Left cardiac atrium (tissue), 4 donors: Measurements from ENCODE around the gene ALKBH7. TPM values are rescaled to one million over a fixed set of nuclear protein-coding genes. Genes with fewer than 3 reads are reported as not detected.
"Not testable (repeated sequence)": the region's sequence is repeated elsewhere in the genome, so short reads cannot be mapped to it uniquely, and the experiment has no call there.

ENCODE experiments used
- ATAC-seq, 2 donors: fragments of 200-7000 bp; cut with Tn5 transposase; one replicate each; pipeline ENCODE4 v1.9.1; 2020; ENCODE audit warnings: mild to moderate bottlenecking in 2 of 2, moderate library complexity in 2 of 2
- DNase-seq: peaks from one replicate; pipeline ENCODE4 v3.0.0-alpha.2; 2020
- intact Hi-C, 2 donors: fragments of 100-400 bp; cut with DNase I; formaldehyde crosslinking; loops; one replicate each; pipeline versions ENCODE4 v1.14.1 to v1.15.1; 2022 to 2023
- long read RNA-seq: library from polyadenylated mRNA; unstranded; transcript quantifications from one replicate; pipeline ENCODE4 v2.0.0, GENCODE V29; 2021
- total RNA-seq, 2 donors: library from RNA; stranded (reverse); fragmentation: NEBNext Ultra II Directional; extraction: Animal tissue kit (Norgen Biotek cat#: 25700); gene quantifications; one replicate each; pipeline ENCODE4 v1.2.1, GENCODE V29; 2021
- donor health status: DM: no; HTN: yes; CAD: no.
- donor health status: DM: no; HTN: yes; CAD: no; lungs with severe emphysema.
- donor health status: DM: yes; HTN: yes; CAD: no.
- donor health status: Dilated cardiomyopathy.

The ALKBH7 gene, protein sequence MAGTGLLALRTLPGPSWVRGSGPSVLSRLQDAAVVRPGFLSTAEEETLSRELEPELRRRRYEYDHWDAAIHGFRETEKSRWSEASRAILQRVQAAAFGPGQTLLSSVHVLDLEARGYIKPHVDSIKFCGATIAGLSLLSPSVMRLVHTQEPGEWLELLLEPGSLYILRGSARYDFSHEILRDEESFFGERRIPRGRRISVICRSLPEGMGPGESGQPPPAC
- total RNA-seq, result 100 to 1,000 TPM in 1 of 2 donors, 10 to 100 TPM in 1; 93.7 to 107 TPM
- long read RNA-seq, transcript ALKBH7-201 (4 exons, 1,332 nt), result major isoform, 15 of 18 reads
- long read RNA-seq, partial matches to known transcripts, result 3 of 18 reads
- long read RNA-seq, other reads (novel, unspliced or antisense), result 0 of 18 reads

- ATAC-seq (peak; percentile 91 to 93), DNase-seq (peak; percentile 99)
- intact Hi-C loops, result loop anchor here in 1 of 2 donors (5.0 kb wide), 1 partner anchor 365 kb away; the partner anchor contains the start of genes GPR108 and TRIP10
Observed at GRCh38 chr19:6372594-6373095, at the start of gene ALKBH7. ALKBH7 (plus strand) TSS chr19:6372794; CDS start chr19:6372821, 27 bp downstream.

GRCh38 chr19:6324757-6325156, 47.8 kb upstream of the ALKBH7 start:
- ATAC-seq (no peak), DNase-seq (no peak)
- intact Hi-C loops, result no loop called here

- no peak for ATAC-seq
- intact Hi-C loops, result no loop called here
Observed at GRCh38 chr19:6325614-6326013, 47.0 kb upstream of the ALKBH7 start.

DNA sequence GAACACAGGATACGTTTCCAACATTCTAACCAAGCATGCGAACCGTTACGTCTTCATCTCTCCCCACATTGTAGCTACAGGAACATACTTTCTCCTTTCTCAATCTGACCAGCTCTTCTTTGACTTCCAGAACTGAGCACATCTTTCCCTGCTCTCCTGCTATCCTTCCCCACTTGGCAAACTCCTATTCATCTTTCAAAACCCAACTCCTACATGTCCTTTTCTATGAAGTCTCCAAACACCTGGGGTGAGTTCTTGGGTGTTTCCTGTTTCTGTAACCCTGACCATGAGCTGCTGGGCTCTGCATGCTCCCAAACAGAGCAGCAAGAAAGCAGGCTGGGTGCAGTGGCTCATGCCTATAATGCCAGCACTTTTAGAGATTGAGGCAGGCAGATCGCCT, 45.8 kb upstream of the ALKBH7 start:
- DNase-seq, result no peak
- no peak for ATAC-seq
- intact Hi-C loops, result no loop called here

More at GRCh38 chr19:6325614-6326013, 47.0 kb upstream of the ALKBH7 start:
- DNase-seq, result no peak

- DNase-seq (no peak), ATAC-seq (no peak)
- intact Hi-C loops, result no loop called here
Observed at GRCh38 chr19:6333439-6333838, 39.2 kb upstream of the ALKBH7 start, which contains the start of gene ACER1. ACER1 (minus strand) TSS chr19:6333612; CDS start chr19:6333551, 61 bp downstream.

DNA sequence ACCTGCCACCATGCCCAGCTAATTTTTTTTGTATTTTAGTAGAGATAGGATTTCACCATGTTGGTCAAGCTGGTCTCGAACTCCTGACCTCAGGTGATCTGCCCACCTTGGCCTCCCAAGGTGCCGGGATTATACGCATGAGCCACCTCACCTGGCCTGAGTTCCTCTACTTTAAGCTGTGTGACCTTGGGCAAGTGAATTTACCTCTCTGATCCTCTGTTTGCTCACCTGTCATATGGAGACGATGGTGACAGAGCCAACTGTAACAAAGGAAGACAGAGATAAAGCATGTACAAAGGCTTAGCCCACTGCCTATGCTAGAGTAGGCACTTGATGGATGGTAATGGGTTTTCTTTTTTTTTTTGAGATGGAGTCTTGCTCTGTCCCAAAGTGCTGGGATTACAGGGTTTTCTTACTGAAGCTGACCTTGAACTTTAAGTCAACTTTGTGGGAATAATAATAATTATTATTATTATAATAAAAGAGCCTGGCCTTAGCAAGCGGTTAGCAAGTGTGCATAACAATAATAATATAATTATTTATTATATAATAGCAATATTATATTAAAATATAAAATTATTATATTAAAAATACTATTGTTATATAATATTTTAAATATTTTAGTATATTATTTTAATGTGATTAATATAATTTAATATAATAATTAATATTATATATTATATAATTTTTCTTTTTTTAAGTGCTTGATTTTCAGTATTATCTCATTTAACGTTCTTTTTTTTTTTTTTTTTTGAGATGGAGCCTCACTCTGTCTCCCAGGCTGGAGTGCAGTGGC, 37.9 kb upstream of the ALKBH7 start:
- ATAC-seq, result no peak
- intact Hi-C loops, result no loop called here
- no peak for DNase-seq

- DNase-seq (no peak), ATAC-seq (no peak)
- intact Hi-C loops, result no loop called here
Observed at GRCh38 chr19:6340493-6341201, 31.9 kb upstream of the ALKBH7 start.

DNA sequence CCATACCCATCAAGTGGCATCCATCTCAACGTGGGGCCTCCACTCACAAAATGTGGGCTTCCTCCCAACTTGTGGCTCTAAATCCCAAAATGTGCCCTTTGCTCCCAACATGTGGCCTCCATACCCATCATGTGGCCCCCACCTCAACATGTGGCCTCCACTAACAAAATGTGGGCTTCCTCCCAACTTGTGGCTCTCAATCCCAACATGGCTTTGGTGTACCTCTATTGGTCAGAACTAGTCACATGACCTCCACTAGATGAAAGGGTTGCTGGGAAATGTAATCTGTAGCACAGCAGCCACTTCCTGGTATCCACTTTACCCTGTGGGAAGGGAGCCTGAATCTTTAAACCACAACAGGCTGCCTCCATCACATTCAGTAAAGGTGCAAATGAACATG, 29.1 kb upstream of the ALKBH7 start:
- no peak for ATAC-seq
- intact Hi-C loops, result no loop called here
- DNase-seq, result no peak

- intact Hi-C loops, DNase-seq, ATAC-seq: not testable (repeated sequence)
Observed at GRCh38 chr19:6349271-6349670, 23.3 kb upstream of the ALKBH7 start.

DNA sequence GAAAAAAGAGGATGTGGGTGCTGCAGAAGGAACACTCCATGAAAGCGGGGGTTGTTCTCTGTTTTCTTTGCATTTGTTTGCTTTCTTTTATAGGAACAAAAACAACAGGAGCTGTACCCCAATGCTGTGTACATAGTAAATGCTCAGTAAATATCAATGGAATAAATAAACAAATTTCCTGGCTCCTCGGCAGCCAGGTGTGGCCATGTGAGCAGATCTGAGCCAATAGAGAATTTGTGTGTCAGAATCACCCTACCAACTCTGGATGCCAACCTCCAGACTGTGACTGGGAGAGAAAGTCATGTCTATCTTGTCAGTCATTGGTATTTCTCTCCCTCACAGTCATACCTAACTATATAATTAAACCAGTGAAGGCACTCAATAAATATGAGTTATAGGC, 21.9 kb upstream of the ALKBH7 start:
- no peak for ATAC-seq
- intact Hi-C loops, result no loop called here

GRCh38 chr19:6352381-6353165, 20.0 kb upstream of the ALKBH7 start:
- ATAC-seq, result no peak
- no peak for DNase-seq
- intact Hi-C loops, result no loop called here

More for the DNA sequence above, 21.9 kb upstream of the ALKBH7 start:
- no peak for DNase-seq

- ATAC-seq, result no peak
Observed at GRCh38 chr19:6354098-6354674, 18.4 kb upstream of the ALKBH7 start.

DNA sequence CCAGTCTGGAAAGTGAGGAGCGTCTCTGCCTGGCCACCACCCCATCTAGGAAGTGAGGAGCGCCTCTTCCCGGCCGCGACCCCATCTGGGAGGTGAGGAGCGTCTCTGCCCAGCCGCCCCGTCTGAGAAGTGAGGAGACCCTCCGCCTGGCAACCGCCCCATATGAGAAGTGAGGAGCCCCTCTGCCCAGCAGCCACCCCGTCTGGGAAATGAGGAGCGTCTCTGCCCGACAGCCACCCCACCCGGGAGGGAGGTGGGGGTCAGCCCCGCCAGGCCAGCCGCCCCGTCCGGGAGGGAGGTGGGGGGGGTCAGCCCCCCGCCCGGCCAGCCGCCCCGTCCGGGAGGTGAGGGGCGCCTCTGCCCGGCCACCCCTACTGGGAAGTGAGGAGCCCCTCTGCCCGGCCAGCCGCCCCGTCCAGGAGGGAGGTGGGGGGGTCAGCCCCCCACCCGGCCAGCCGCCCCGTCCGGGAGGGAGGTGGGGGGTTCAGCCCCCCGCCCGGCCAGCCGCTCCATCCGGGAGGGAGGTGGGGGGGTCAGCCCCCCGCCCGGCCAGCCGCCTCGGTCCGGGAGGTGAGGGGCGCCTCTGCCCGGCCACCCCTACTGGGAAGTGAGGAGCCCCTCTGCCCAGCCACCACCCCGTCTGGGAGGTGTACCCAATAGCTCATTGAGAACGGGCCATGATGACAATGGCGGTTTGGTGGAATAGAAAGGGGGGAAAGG, 17.1 kb upstream of the ALKBH7 start:
- DNase-seq, result not testable (repeated sequence)

More at GRCh38 chr19:6354098-6354674, 18.4 kb upstream of the ALKBH7 start:
- intact Hi-C loops, result no loop called here
- DNase-seq, result no peak

GRCh38 chr19:6357174-6357573, 15.4 kb upstream of the ALKBH7 start:
- no peak for DNase-seq
- no peak for ATAC-seq
- intact Hi-C loops, result no loop called here

More for the DNA sequence above, 17.1 kb upstream of the ALKBH7 start:
- ATAC-seq, intact Hi-C loops: not testable (repeated sequence)

GRCh38 chr19:6358003-6358402, 14.6 kb upstream of the ALKBH7 start:
- ATAC-seq, result no peak

DNA sequence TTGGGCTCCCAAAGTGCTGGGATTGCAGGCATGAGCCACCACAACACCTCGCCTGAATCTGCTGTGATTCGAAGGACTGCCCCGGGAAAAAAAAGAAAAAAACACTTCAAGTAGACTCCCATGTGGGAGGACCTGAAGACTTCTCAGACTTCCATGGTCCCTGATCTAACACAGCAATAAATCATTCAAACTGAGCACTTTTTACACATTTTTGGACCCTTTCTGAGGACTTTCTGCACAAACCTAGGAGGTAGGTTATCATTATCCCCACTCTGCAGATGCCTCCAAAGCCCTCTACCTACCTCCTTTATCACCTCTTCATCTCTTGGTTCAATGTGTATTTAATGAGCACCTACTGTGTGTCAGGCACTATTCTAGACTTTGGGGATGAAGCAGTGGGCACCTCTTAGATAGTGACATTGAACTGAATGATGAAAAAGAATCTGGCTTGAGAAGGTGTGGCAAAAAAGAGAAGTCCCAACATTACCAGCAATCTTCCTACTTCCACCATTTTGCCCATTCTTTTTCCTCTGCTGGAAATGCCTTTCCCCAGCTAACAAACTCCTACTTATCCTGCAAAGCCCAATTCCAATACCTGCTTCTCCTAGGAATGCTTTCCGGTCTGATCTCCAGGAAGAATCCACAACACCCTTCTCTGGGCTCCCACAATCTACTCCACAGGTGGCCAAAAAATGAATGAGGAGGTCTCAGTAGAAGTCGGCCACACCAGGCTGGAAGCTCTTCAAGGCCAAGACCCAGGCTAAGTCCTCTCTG, 12.8 kb upstream of the ALKBH7 start:
- no peak for DNase-seq
- intact Hi-C loops, result no loop called here
- no peak for ATAC-seq

More at GRCh38 chr19:6358003-6358402, 14.6 kb upstream of the ALKBH7 start:
- intact Hi-C loops, result no loop called here
- DNase-seq, result no peak

DNA sequence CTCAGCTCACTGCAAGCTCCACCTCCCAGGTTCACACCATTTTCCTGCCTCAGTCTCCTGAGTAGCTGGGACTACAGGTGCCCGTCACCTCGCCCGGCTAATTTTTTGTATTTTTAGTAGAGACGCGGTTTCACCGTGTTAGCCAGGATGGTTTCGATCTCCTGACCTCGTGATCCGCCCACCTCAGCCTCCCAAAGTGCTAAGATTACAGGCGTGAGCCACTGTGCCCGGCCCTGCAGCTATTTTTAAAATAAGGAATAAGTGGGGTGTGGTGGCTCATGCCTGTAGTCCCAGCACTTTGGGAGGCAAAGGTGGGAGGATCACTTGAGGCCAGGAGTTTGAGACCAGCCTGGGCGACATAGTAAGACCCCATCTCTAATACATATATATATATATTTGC, 12.1 kb upstream of the ALKBH7 start:
- ATAC-seq, DNase-seq, intact Hi-C loops: not testable (repeated sequence)
